Measurements from ENCODE around the gene KAT2B. TPM values are rescaled to one million over a fixed set of nuclear protein-coding genes. Genes with fewer than 3 reads are reported as not detected.

Gene KAT2B
- total and polyA plus RNA-seq, 2 of the 13 experiments (the other 11 are each of a cell fraction or from before 2014, with no cell fraction given), result 0.97 to 1.7 TPM

DNA sequence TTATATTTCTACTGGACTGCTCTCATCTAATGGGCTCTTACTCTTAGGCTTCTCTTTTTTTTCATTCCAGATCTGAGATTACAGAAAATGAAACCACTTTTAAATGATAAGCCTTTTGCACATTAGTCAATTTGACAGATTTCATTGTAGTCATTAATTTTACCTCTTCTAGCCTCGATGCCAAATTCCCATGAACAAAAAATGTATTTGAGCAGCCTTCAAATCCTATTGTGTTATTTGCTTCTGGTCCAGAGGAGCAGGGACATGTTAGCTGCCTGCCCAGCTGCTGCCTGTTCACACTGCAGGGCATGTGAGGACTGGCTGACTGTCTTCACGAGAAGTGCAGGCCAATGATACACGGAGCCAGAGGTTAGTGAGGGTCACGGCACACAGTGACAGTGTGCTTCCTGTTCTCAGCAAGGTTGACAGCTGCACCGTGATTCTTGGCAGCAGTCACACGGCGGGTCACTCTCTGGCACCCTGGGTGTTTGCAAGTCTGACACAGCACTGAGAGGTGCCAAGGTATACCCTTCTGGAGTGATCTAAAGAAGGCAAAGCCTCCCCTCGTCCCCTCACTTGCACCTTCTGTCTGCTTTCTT, 40.8 kb downstream of the KAT2B start (continued):
- TF ChIP-seq ZNF720 (CRISPR knock-in tag; IDR thresholded peaks at IDR 0.05) (no peak), ATF7-NPFF (CRISPR knock-in tag; IDR thresholded peaks at IDR 0.05; ENCODE audit: low read depth) (no peak), ZNF737 (CRISPR knock-in tag; IDR thresholded peaks at IDR 0.05; ENCODE audit: borderline replicate concordance) (no peak), KLF13 (CRISPR knock-in tag; IDR thresholded peaks at IDR 0.05) (no peak), GABPB1 (CRISPR knock-in tag; IDR thresholded peaks at IDR 0.05) (peak; percentile 47), NCOA2 (CRISPR knock-in tag; IDR thresholded peaks at IDR 0.05) (no peak), NR2F6 (IDR thresholded peaks at IDR 0.05) (peak; percentile 66), NR2F6 (CRISPR knock-in tag; IDR thresholded peaks at IDR 0.05) (peak; percentile 72), SALL1 (CRISPR knock-in tag; IDR thresholded peaks at IDR 0.05) (peak; percentile 77), MEIS2 (CRISPR knock-in tag; IDR thresholded peaks at IDR 0.05) (0 out of 2 replicates have a peak, but pooled peaks have one; percentile 48), U2AF2 (IDR thresholded peaks at IDR 0.05; ENCODE audit: low read depth, low read length) (no peak), ZNF207 (IDR thresholded peaks at IDR 0.05; ENCODE audit: borderline replicate concordance) (no peak), GLI4 (CRISPR knock-in tag; IDR thresholded peaks at IDR 0.05; ENCODE audit: borderline replicate concordance) (no peak), JARID2 (CRISPR knock-in tag; IDR thresholded peaks at IDR 0.05; ENCODE audit: insufficient replicate concordance) (no peak), HOXA3 (CRISPR knock-in tag; IDR thresholded peaks at IDR 0.05) (no peak), YY1 (IDR thresholded peaks at IDR 0.05; ENCODE audit: insufficient read depth, insufficient replicate concordance, low read depth, low read length) (no peak), ZSCAN20 (CRISPR knock-in tag; IDR thresholded peaks at IDR 0.05; ENCODE audit: borderline replicate concordance) (no peak), SRSF1 (optimal IDR thresholded peaks at IDR 0.05; ENCODE audit: low read depth, low read length) (no peak), HNRNPUL1 (IDR thresholded peaks at IDR 0.05; ENCODE audit: low read depth, low read length) (no peak), ZNF292 (CRISPR knock-in tag; IDR thresholded peaks at IDR 0.05; ENCODE audit: borderline replicate concordance, low read depth) (peak; percentile 95; the same call in 1 of the 2 replicates), SAP130 (CRISPR knock-in tag; IDR thresholded peaks at IDR 0.05; ENCODE audit: low read depth) (peak; percentile 80), ATF3 (CRISPR knock-in tag; IDR thresholded peaks at IDR 0.05) (no peak), MED8 (CRISPR knock-in tag; IDR thresholded peaks at IDR 0.05; ENCODE audit: insufficient replicate concordance) (no peak), MED1 (CRISPR knock-in tag; IDR thresholded peaks at IDR 0.05) (0 out of 2 replicates have a peak, but pooled peaks have one; percentile 43), FOXJ3 (CRISPR knock-in tag; IDR thresholded peaks at IDR 0.05; ENCODE audit: borderline replicate concordance) (no peak)
- TF ChIP-seq, protein P1, sequence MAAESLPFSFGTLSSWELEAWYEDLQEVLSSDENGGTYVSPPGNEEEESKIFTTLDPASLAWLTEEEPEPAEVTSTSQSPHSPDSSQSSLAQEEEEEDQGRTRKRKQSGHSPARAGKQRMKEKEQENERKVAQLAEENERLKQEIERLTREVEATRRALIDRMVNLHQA (CRISPR knock-in tag; IDR thresholded peaks at IDR 0.05), result no peak
- TF ChIP-seq, protein P2, sequence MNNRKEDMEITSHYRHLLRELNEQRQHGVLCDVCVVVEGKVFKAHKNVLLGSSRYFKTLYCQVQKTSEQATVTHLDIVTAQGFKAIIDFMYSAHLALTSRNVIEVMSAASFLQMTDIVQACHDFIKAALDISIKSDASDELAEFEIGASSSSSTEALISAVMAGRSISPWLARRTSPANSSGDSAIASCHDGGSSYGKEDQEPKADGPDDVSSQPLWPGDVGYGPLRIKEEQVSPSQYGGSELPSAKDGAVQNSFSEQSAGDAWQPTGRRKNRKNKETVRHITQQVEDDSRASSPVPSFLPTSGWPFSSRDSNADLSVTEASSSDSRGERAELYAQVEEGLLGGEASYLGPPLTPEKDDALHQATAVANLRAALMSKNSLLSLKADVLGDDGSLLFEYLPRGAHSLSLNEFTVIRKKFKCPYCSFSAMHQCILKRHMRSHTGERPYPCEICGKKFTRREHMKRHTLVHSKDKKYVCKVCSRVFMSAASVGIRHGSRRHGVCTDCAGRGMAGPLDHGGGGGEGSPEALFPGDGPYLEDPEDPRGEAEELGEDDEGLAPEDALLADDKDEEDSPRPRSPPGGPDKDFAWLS (CRISPR knock-in tag; IDR thresholded peaks at IDR 0.05; ENCODE audit: borderline replicate concordance), result no peak
- TF ChIP-seq, protein P3, sequence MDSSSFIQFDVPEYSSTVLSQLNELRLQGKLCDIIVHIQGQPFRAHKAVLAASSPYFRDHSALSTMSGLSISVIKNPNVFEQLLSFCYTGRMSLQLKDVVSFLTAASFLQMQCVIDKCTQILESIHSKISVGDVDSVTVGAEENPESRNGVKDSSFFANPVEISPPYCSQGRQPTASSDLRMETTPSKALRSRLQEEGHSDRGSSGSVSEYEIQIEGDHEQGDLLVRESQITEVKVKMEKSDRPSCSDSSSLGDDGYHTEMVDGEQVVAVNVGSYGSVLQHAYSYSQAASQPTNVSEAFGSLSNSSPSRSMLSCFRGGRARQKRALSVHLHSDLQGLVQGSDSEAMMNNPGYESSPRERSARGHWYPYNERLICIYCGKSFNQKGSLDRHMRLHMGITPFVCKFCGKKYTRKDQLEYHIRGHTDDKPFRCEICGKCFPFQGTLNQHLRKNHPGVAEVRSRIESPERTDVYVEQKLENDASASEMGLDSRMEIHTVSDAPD (CRISPR knock-in tag; IDR thresholded peaks at IDR 0.05), result no peak
